ENCODE data around the gene GLIPR2.
"Not testable (repeated sequence)": the region's sequence is repeated elsewhere in the genome, so short reads cannot be mapped to it uniquely, and the experiment has no call there.

The GLIPR2 gene

GRCh38 chr9:36165826-36166167 lies 29.3 kb downstream of the GLIPR2 start:
- no peak for DNase-seq

GRCh38 chr9:36166168-36166927 lies 29.8 kb downstream of the GLIPR2 start:
- DNase-seq, result peak; percentile 80

GRCh38 chr9:36169166-36169565 lies 32.6 kb downstream of the GLIPR2 start, which contains the start of gene CCIN:
TSS of gene CCIN (plus strand) at chr9:36169388. CDS start at chr9:36169503, 115 bp downstream.
- no peak for DNase-seq

DNA sequence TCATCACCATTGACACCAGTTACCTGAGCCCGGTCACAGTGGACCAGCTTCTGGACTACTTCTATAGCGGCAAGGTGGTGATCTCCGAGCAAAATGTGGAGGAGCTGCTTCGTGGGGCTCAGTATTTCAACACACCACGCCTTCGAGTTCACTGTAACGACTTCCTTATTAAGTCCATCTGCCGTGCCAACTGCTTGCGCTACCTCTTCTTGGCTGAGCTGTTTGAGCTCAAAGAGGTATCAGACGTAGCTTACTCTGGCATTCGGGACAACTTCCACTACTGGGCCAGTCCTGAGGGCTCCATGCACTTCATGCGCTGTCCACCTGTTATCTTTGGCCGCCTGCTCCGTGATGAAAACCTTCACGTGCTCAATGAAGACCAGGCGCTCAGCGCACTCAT lies 33.2 kb downstream of the GLIPR2 start:
- DNase-seq, result no peak

DNA sequence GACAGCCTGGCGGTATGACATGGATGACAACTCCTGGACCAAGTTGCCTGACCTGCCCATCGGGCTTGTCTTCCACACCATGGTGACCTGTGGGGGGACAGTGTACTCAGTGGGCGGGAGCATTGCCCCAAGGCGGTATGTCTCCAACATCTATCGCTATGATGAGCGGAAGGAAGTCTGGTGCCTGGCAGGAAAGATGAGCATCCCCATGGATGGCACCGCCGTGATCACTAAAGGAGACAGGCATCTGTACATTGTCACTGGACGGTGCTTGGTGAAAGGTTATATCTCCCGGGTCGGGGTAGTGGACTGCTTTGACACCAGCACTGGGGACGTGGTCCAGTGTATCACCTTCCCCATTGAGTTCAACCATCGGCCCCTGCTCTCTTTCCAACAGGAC lies 34.0 kb downstream of the GLIPR2 start:
- DNase-seq, result no peak

- no peak for DNase-seq
Measured at GRCh38 chr9:36173861-36174260, 37.3 kb downstream of the GLIPR2 start.

DNA sequence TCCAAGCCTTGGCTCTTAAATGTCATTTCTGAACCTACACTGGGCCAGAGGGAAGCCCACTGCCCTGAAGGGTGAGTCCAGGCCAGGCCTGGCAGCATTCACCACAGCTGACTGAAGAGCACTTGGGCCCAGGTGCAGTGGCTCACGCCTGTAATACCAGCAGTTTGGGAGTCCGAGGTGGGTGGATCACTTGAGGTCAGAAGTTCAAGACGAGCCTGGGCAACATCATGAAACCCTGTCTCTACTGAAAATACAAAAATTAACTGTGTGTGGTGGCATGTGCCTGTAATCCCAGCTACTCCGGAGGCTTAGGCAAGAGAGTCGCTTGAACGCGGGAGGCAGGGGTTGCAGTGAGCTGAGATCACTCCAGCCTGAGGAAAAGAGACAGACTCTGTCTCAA lies 37.7 kb downstream of the GLIPR2 start:
- DNase-seq, result no peak

DNA sequence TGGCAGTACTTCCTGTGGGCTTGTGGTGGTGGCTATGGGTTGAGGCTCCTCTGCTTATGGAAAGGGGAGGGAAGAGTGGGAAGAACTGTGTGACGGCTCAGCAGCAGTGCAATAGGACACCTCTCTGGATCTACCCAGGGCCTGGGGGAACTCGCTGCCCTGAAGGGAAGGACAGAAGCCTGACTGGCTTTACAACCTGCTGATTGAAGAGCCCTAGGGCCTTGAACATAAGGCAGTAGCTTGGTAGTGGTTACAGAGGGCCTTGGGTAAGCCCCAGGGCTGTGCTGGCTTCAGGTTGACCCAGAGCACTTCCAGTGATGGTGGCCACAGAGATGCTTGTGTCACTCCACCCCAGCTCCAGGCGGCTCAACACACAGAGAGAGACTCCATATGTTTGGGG lies 38.2 kb downstream of the GLIPR2 start:
- DNase-seq, result no peak

GRCh38 chr9:36175209-36175608 lies 38.7 kb downstream of the GLIPR2 start:
- DNase-seq, result not testable (repeated sequence)

DNA sequence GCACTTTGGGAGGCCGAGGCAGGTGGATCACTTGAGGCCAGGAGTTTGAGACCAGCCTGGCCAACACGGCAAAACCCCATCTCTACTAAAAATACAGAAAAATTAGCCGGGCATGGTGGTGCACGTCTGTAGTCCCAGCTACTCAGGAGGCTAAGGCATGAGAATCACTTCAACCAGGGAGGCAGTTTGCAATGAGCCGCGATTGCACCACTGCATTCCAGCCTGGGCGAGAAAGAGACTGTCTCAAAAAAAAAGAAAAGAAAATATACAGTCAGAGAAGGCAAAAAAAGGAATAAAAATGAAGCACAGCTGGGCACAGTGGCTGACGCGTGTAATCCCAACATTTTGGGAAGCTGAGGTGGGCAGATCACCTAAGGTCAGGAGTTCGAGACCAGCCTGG lies 40.0 kb downstream of the GLIPR2 start:
- not testable (repeated sequence) for DNase-seq

GRCh38 chr9:36177571-36177970 lies 41.0 kb downstream of the GLIPR2 start:
- DNase-seq, result no peak

DNA sequence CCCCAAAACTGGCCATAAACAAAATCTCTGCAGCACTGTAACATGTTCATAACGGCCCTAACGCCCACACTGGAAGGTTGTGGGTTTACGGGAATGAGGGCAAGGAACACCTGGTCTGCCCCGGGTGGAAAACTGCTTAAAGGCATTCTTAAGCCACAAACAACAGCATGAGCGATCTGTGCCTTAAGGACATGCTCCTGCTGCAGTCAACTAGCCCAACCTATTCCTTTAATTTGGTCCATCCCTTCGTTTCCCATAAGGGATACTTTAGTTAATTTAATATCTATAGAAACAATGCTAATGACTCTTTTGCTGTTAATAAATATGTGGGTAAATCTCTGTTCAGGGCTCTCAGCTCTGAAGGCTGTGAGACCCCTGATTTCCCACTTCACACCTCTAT lies 43.7 kb downstream of the GLIPR2 start:
- not testable (repeated sequence) for DNase-seq

DNA sequence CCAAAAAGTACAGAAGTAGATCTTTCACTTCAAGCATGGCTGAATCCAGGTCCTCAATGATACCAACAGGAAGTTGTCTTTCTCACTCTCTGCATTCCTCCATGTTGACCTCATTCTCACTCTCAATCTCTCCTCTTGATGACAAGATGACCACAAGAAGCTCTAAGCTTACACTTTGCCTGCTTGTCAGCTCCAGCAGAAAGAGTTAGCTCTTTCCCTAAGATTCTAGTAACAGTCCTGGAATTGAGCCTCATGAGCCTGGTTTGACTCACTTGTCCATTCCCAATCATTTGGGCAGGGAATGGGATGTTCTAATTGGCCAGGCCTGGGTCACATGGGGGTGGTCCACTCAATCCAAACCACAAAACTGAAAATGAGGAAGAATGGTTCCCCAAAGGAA lies 50.9 kb downstream of the GLIPR2 start:
- no peak for DNase-seq

DNA sequence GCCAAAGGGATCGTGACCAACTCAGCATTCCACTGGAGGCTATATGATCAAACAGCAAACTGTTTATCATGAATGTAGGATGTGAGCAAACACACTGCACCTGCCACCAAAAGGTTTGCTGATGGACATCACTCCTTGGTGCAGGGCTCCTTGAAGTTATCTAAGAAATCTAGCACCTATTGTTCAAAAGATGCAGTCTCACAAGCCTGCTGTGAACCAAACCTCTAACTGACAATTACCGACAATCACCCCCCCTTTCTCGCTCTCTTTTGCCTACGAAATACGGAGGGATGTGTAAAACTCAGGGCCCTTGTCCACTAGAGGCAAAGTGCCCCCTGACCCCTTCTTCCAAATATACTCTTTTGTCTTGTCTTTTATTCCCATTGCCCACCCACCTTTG lies 51.7 kb downstream of the GLIPR2 start:
- no peak for DNase-seq

- DNase-seq, result no peak
Measured at GRCh38 chr9:36189976-36190375, 53.4 kb downstream of the GLIPR2 start.

- DNase-seq, result peak; percentile 84
Measured at GRCh38 chr9:36190388-36191289, 54.1 kb downstream of the GLIPR2 start, which contains the start of gene CLTA. TSS of gene CLTA (plus strand) at chr9:36190921. CDS start at chr9:36191057, 136 bp downstream.

GRCh38 chr9:36191290-36191645 lies 54.7 kb downstream of the GLIPR2 start:
- DNase-seq, result peak; percentile 35

- no peak for DNase-seq
Measured at GRCh38 chr9:36191686-36192085, 55.2 kb downstream of the GLIPR2 start.

DNA sequence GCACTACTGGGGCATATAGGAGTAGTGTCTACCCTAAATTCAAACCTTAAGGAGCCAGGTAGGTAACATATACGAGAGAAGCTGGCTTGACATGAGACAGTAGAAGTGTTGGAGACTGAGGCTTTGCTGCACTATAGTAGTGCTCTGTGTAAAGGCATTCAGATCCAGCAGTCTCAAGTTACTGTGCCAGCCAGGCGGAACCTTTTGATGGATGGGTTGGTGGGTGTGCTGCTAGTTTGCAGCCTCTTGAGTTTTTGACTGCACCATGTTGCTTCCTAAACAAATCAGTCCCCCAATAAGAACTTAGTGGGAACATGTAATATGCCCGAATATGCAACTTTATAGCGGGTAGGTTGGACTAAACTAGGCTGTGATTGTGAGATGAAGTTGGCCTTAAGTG lies 55.7 kb downstream of the GLIPR2 start:
- DNase-seq, result no peak

DNA sequence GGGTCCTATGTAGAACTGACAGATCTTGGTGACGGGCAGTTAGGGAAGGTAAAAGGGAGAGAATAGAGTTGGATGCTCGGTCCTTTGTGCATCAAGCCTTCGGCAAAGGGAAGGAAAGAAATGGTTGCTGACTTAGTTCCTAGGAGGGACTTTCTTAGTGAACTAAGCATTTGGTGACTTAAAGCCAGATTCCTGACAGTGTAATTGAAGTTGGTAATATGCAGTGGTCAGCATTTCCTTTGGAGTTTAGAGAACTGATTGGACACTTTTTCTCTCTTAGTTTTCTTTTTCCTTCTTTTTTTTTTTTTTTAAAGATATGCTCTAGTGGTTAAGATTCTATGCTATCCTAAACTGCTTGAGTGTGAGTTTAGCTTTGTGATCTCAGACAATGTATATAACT lies 56.5 kb downstream of the GLIPR2 start:
- no peak for DNase-seq

DNA sequence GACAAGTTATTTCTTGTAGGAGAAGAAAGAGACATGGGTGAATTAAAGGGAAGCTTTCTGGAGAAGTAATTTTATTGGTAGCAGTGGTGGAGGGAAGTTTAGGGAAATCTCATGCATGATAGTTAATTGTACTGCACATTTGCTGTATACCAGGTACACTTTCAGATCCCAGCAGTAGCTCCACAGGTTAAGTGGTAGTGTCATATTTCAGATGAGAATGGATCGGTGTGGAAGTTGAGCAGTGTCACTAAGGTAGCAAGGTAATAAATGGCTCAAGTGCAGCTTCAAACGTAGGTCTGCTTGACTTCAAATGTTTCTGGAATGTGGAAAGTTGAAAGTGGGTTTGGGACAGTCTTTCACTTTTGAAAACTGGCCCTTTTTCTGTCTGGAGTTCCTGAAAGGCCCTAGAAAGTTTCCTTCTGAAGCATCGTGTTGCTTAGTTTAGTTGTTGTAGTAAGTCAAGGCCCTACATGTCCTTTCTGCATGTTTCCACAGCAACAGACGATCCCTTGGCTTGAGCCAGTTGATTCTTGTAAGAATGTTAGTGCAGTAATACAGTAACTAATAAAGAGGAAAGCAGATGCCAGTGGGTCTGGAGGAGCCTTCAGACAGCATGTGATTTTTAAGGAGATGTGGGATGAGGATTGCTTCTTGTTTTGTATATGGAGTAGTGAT lies 57.9 kb downstream of the GLIPR2 start:
- no peak for DNase-seq

DNA sequence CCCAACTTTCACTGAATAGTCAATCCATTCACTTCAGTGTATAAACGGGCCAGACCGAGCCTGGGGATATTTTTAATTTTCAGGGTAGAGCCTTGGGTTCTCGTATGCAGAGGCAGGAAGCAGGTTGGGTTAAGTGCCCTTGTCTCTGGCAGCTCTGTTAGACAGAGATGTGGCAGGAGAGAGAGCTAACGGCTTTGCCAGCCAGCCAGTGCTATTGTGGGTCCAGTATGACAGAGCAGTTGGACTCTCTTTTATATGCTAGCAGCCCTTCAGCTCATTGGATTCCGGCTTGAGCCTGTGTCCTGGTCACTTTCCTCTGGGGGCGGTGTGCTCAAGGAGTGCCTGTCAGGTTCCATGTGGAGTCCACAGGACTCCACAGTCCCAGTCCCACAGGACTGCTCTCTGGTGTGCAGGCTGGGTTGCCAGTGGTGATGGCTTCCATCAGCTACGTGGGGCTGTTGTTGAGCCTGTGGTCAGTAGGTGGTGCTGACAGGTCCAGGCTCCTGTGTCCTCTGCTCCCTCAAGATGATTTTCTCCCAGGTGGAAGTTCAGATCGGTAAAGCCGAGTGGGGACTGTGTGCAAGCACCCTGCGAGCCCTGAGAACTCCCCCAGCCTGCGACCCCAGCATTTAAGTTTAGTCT lies 68.5 kb downstream of the GLIPR2 start:
- DNase-seq, result no peak

DNA sequence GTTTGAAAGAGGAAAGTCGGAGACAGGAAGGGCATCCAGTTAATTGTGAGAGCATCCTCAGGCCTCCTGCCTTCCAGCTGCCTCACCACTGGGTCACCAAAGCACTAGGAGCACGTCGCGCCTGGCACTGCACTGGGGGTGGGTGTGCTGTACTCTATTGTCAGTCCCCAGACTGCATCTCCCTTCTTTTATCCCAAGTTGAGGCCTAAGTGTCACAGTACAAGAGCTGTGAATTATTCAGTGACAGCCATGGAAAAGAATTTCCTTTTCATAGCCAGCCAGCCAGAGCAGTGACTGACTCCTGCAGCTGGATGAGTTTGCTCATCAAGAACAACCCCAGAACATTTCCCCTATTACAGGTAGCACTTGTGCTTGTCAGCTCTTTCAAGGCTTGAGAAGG lies 70.5 kb downstream of the GLIPR2 start:
- DNase-seq, result no peak

All from stimulated activated CD4-positive, alpha-beta T cell treated with anti-CD3 and anti-CD28 coated beads, Interleukin-12 subunit alpha, Interleukin-12 subunit beta, amount 100 ng/mL, for 4 hours (primary cell).